Caco-2 (cell line): Measurements from ENCODE around the gene GLS. TPM values are rescaled to one million over a fixed set of nuclear protein-coding genes. Genes with fewer than 3 reads are reported as not detected.

ENCODE experiments used
- BruUV-seq: library from RNA; stranded (reverse); fragments of 400-500 nt; replicated peaks from 2 replicates; lab custom pipeline; 2021; lab: Mats Ljungman, UMichigan
- CTCF ChIA-PET: fragments of 300-600 bp; sonication (Branson Sonifier 250); formaldehyde crosslinking; loops from one replicate; lab custom pipeline; 2022; ENCODE audit warnings: antibody characterized with exemption; lab: Charles Lee
- POLR2A ChIA-PET: fragments of 300-600 bp; sonication (Branson Sonifier 250); formaldehyde crosslinking; loops from one replicate; lab custom pipeline; 2022; ENCODE audit warnings: antibody characterized with exemption; lab: Charles Lee
- DNase-seq, 2 experiments: peaks; one replicate each; pipeline versions ENCODE4 v3.0.0 to v3.0.0-alpha.2; 2020 to 2022
- H3K27me3 ChIP-seq: replicated peaks from 2 replicates; pipeline ENCODE4 v1.6.0; 2011; ENCODE audit warnings: low read length; ENCODE audit not compliant: control insufficient read depth, insufficient read depth
- H3K36me3 ChIP-seq: 2 replicates; pipeline ENCODE4 v1.5.1; 2011; ENCODE audit warnings: low read length; ENCODE audit not compliant: control insufficient read depth, insufficient read depth
- H3K4me1 ChIP-seq: fragments of 250-450 bp; sonication (Bioruptor Pico); 2 replicates; pipeline ENCODE4 v1.5.1; 2020; ENCODE audit warnings: mild to moderate bottlenecking
- H3K4me3 ChIP-seq: 2 replicates; pipeline ENCODE4 v1.5.1; 2011; ENCODE audit warnings: low read depth, mild to moderate bottlenecking, control low read depth, low read length
- H3K9me3 ChIP-seq: fragments of 250-450 bp; sonication (Bioruptor Pico); 2 replicates; pipeline ENCODE4 v1.5.1; 2020; ENCODE audit warnings: mild to moderate bottlenecking, moderate library complexity
- H3K27ac Mint-ChIP-seq: one replicate; pipeline ENCODE4 v1.8.0; 2022; ENCODE audit warnings: mixed read lengths; ENCODE audit not compliant: unreplicated experiment
- H3K27me3 Mint-ChIP-seq: one replicate; pipeline ENCODE4 v1.8.0; 2022; ENCODE audit warnings: mixed read lengths; ENCODE audit not compliant: insufficient read depth, unreplicated experiment
- H3K36me3 Mint-ChIP-seq: one replicate; pipeline ENCODE4 v1.8.0; 2022; ENCODE audit warnings: mild to moderate bottlenecking, mixed read lengths; ENCODE audit not compliant: insufficient read depth, unreplicated experiment
- H3K4me1 Mint-ChIP-seq: one replicate; pipeline ENCODE4 v1.8.0; 2022; ENCODE audit warnings: low read depth, mixed read lengths; ENCODE audit not compliant: unreplicated experiment
- H3K4me3 Mint-ChIP-seq: one replicate; pipeline ENCODE4 v1.8.0; 2022; ENCODE audit warnings: mild to moderate bottlenecking, moderate library complexity, mixed read lengths; ENCODE audit not compliant: unreplicated experiment
- H3K9me3 Mint-ChIP-seq: one replicate; pipeline ENCODE4 v1.8.0; 2022; ENCODE audit warnings: mixed read lengths; ENCODE audit not compliant: unreplicated experiment
- intact Hi-C: fragments of 100-400 bp; cut with micrococcal nuclease; formaldehyde crosslinking; loops from one replicate; pipeline ENCODE4 v1.10.0; 2022; ENCODE audit not compliant: unreplicated experiment
- total RNA-seq: library from RNA; stranded (reverse); gene quantifications from 2 replicates; pipeline ENCODE4 v1.2.3, GENCODE V29; 2022
- TF ChIP-seq, protein P1 (sequence below), 2 experiments: fragments of 200-600 bp in 1 of 2; IDR thresholded peaks; 1 replicate in 1 of 2; 2 replicates in 1 of 2; pipeline versions ENCODE4 v1.5.1 to v1.8.0; 2011 to 2022; ENCODE audit warnings: antibody characterized with exemption in 1 of 2, control low read depth in 1 of 2, inconsistent platforms in 1 of 2, low read depth in 1 of 2, low read length in 1 of 2, mild to moderate bottlenecking in 1 of 2, moderate library complexity in 1 of 2; ENCODE audit not compliant: insufficient read depth in 1 of 2, severe bottlenecking in 1 of 2, unreplicated experiment in 1 of 2

The GLS gene
- total RNA-seq, 1 experiment from 2014 or later: 107 TPM

DNA sequence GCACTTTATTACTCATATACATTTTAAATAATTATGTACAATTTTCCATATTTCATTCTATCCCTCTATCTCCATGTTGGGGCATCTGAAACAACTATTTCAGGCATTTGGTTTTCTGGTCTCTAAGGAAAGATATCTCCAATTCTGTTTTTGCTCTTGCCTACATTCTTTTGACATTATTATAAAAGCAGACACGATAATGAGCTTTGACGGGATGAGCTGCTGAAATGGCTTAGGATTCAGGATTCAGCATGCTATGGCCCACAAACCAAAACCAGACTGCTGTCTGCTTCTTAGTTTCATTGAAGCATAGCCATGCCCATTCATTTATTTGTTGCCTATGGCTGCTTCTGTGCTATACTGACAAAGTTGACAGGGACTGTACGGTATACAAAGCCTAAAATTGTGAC is 42.7 kb upstream of the GLS start:
- Mint-ChIP-seq H3K27me3 (no peaks in the 10 kb centered on the region), H3K4me3 (no peak overlapping the region), H3K36me3 (no peaks in the 10 kb centered on the region), H3K9me3 (no peaks in the 10 kb centered on the region), H3K27ac (no peak overlapping the region), H3K4me1 (peaks cover 9% of the 10 kb centered on the region)
- ChIA-PET POLR2A (no interaction called here), CTCF (no interaction called here)
- Histone ChIP-seq H3K4me1 (peaks cover 5% of the 10 kb centered on the region), H3K9me3 (no peaks in the 10 kb centered on the region), H3K4me3 (no peak overlapping the region), H3K36me3 (no peaks in the 10 kb centered on the region), H3K27me3 (no peaks in the 10 kb centered on the region)
- no peak for DNase-seq
- no TSS peak for BruUV-seq
- intact Hi-C loops: no loop called here
- TF ChIP-seq, protein P1, sequence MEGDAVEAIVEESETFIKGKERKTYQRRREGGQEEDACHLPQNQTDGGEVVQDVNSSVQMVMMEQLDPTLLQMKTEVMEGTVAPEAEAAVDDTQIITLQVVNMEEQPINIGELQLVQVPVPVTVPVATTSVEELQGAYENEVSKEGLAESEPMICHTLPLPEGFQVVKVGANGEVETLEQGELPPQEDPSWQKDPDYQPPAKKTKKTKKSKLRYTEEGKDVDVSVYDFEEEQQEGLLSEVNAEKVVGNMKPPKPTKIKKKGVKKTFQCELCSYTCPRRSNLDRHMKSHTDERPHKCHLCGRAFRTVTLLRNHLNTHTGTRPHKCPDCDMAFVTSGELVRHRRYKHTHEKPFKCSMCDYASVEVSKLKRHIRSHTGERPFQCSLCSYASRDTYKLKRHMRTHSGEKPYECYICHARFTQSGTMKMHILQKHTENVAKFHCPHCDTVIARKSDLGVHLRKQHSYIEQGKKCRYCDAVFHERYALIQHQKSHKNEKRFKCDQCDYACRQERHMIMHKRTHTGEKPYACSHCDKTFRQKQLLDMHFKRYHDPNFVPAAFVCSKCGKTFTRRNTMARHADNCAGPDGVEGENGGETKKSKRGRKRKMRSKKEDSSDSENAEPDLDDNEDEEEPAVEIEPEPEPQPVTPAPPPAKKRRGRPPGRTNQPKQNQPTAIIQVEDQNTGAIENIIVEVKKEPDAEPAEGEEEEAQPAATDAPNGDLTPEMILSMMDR (IDR thresholded peaks at IDR 0.05; ENCODE audit: insufficient read depth in 1 of 2, low read depth in 1 of 2, low read length in 1 of 2, severe bottlenecking in 1 of 2, unreplicated experiment in 1 of 2): no peak

DNA sequence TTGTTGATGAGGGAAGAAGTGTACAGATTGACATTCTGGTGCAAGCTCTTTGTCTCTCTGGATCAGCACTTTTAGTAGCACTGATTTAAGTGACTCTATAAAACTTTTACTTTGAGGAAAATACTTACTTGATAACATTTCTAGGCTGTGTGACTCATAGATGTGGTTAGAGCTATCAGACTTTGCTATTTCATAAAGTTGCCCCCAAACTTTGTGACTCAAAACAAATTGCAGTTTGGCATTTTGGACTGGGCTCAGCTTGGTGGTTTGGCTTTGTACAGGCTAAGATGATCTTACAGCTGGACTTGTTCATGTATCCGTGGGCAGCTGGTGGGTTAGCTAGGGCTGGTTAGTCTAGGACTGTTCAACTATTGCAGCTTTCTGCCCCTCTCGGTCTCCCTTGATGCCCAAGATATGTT is 42.1 kb upstream of the GLS start:
- Mint-ChIP-seq H3K27ac (no peak overlapping the region), H3K4me1 (peaks cover 9% of the 10 kb centered on the region), H3K4me3 (no peak overlapping the region), H3K36me3 (no peaks in the 10 kb centered on the region), H3K27me3 (no peaks in the 10 kb centered on the region), H3K9me3 (no peaks in the 10 kb centered on the region)
- no peaks in the 10 kb centered on the region for H3K9me3 ChIP-seq
- no peaks in the 10 kb centered on the region for H3K36me3 ChIP-seq
- POLR2A ChIA-PET: no interaction called here
- H3K4me3 ChIP-seq: no peak overlapping the region
- CTCF ChIA-PET: no interaction called here
- H3K4me1 ChIP-seq: peaks cover 5% of the 10 kb centered on the region
- TF ChIP-seq, protein P1 (IDR thresholded peaks at IDR 0.05; ENCODE audit: insufficient read depth in 1 of 2, low read depth in 1 of 2, low read length in 1 of 2, severe bottlenecking in 1 of 2, unreplicated experiment in 1 of 2): no peak
- BruUV-seq: no TSS peak
- intact Hi-C loops: no loop called here
- DNase-seq: no peak
- H3K27me3 ChIP-seq: no peaks in the 10 kb centered on the region

DNA sequence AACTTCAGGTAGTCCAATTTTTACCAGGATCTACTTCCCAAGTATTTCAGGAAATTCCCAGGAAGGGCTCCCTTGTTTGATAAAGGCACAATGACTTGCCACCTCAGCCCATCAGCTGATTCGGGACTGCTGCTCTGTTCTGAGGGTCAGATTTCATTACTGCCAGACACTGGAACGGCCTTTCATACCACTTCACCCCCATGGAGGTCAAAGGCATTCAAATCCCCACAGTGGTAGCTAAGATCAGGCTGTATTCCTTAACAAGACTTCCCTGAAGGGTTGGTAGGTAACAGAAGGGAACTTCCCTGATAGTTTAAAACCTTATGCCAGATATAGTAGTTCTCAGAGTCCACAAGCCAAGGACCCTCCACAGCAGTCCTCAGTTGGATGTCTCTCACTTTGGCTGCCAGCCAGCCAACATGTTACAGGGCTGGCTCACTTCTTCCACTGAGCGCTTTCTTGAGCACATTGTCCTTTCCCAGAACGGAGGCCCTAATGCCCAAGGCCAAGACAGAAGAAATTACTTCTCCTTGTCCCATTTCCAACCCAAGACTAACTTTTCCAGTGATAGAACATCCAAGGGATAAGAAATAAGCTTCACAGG is 40.0 kb upstream of the GLS start:
- no peak overlapping the region for H3K27ac Mint-ChIP-seq
- no peaks in the 10 kb centered on the region for H3K27me3 ChIP-seq
- H3K4me3 ChIP-seq: no peak overlapping the region
- POLR2A ChIA-PET: no interaction called here
- intact Hi-C loops: no loop called here
- H3K4me1 ChIP-seq: no peaks in the 10 kb centered on the region
- no peaks in the 10 kb centered on the region for H3K4me1 Mint-ChIP-seq
- H3K36me3 ChIP-seq: no peaks in the 10 kb centered on the region
- H3K36me3 Mint-ChIP-seq: no peaks in the 10 kb centered on the region
- H3K9me3 Mint-ChIP-seq: no peaks in the 10 kb centered on the region
- TF ChIP-seq, protein P1 (IDR thresholded peaks at IDR 0.05; ENCODE audit: insufficient read depth in 1 of 2, low read depth in 1 of 2, low read length in 1 of 2, severe bottlenecking in 1 of 2, unreplicated experiment in 1 of 2): no peak
- no peaks in the 10 kb centered on the region for H3K27me3 Mint-ChIP-seq
- CTCF ChIA-PET: no interaction called here
- H3K9me3 ChIP-seq: no peaks in the 10 kb centered on the region
- no peak for DNase-seq
- H3K4me3 Mint-ChIP-seq: no peak overlapping the region
- BruUV-seq: no TSS peak
